OCI-LY7 (cell line): ENCODE measurements around the gene DENND1A.

Source experiments
- EZH2phosphoT487 ChIP-seq: fragments of 200-600 bp; sonication (generic); IDR thresholded peaks from 2 replicates; pipeline ENCODE4 v1.6.1; 2018; ENCODE audit warnings: low read depth, borderline replicate concordance, mild to moderate bottlenecking, mixed run types, antibody characterized with exemption, low read length, moderate library complexity, mixed read lengths
- TF ChIP-seq, protein P1 (sequence below): fragments of 200-600 bp; sonication (generic); conservative IDR thresholded peaks from 2 replicates; pipeline ENCODE4 v1.5.1; 2014; ENCODE audit warnings: mild to moderate bottlenecking, antibody characterized with exemption, low read length, moderate library complexity, mixed read lengths

DNA sequence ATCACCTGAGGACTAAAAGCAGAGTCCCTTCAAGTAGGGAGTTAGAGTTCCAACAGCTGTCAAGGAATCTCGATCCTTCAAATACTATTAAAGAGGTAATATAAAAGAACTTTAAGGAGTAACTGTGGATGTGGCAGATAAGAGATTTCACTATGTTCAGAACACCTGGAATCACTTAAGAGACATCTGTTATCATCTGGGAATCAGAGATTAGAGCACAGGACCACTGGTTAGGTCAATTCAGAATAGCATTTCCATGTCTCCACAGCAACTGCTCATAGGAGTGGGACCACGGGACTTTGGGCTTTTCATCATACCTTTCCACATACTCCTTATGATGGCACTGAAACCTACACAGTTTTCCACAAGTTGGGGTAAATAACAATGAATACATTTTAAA lies 216.6 kb downstream of the DENND1A start:
- TF ChIP-seq, protein P1, sequence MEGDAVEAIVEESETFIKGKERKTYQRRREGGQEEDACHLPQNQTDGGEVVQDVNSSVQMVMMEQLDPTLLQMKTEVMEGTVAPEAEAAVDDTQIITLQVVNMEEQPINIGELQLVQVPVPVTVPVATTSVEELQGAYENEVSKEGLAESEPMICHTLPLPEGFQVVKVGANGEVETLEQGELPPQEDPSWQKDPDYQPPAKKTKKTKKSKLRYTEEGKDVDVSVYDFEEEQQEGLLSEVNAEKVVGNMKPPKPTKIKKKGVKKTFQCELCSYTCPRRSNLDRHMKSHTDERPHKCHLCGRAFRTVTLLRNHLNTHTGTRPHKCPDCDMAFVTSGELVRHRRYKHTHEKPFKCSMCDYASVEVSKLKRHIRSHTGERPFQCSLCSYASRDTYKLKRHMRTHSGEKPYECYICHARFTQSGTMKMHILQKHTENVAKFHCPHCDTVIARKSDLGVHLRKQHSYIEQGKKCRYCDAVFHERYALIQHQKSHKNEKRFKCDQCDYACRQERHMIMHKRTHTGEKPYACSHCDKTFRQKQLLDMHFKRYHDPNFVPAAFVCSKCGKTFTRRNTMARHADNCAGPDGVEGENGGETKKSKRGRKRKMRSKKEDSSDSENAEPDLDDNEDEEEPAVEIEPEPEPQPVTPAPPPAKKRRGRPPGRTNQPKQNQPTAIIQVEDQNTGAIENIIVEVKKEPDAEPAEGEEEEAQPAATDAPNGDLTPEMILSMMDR: no peak
- TF ChIP-seq EZH2phosphoT487: no peak
